Keratinocyte (primary cell): ENCODE results near the gene MICALL1. TPM values are rescaled to one million over a fixed set of nuclear protein-coding genes. Genes with fewer than 3 reads are reported as not detected.
A peak's percentile ranks its signal among the peaks of the same experiment; 100 is the strongest.

Experiments used
- DNase-seq: peaks from one replicate; pipeline ENCODE4 v3.0.0-alpha.2; 2011; ENCODE audit warnings: low read depth, missing footprints, low spot score
- FAIRE-seq: peaks from 2 replicates; lab custom pipeline; 2011; peaks lifted over from hg19 to GRCh38; lab: Jason Lieb, UNC
- H2AFZ ChIP-seq: 2 replicates; pipeline ENCODE4 v1.6.0; 2012; ENCODE audit warnings: low read length, control low read depth, inconsistent platforms; ENCODE audit not compliant: control insufficient read depth
- H3K27ac ChIP-seq: 2 replicates; pipeline ENCODE4 v1.5.1; 2011; ENCODE audit warnings: low read length; ENCODE audit not compliant: control insufficient read depth, insufficient read depth
- H3K27me3 ChIP-seq: 3 replicates; pipeline ENCODE4 v1.6.0; 2011; ENCODE audit warnings: low read length; ENCODE audit not compliant: control insufficient read depth, insufficient read depth; ENCODE audit errors: extremely low read depth
- H3K36me3 ChIP-seq, 2 experiments: 2 replicates in 1 of 2; 3 replicates in 1 of 2; pipeline ENCODE4 v1.5.1; 2011; ENCODE audit warnings: low read length in 2 of 2, mild to moderate bottlenecking in 1 of 2; ENCODE audit not compliant: control insufficient read depth in 2 of 2, insufficient read depth in 2 of 2; ENCODE audit errors: extremely low read depth in 1 of 2
- H3K4me1 ChIP-seq: 3 replicates; pipeline ENCODE4 v1.5.1; 2011; ENCODE audit warnings: low read length; ENCODE audit not compliant: control insufficient read depth, insufficient read depth; ENCODE audit errors: extremely low read depth
- H3K4me2 ChIP-seq: 3 replicates; pipeline ENCODE4 v1.6.0; 2011; ENCODE audit warnings: low read depth, low read length; ENCODE audit not compliant: control insufficient read depth, insufficient read depth; ENCODE audit errors: extremely low read depth
- H3K4me3 ChIP-seq, 3 experiments: fragments of 200-600 bp in 1 of 3; sonication (generic) in 1 of 3; 2 replicates in 2 of 3; 3 replicates in 1 of 3; pipeline ENCODE4 v1.5.1; 2011 to 2016; ENCODE audit warnings: low read length in 3 of 3, mild to moderate bottlenecking in 3 of 3, control low read depth in 2 of 3, inconsistent platforms in 1 of 3, low read depth in 1 of 3, mixed read lengths in 1 of 3, mixed run types in 1 of 3, moderate library complexity in 1 of 3; ENCODE audit not compliant: control insufficient read depth in 2 of 3, insufficient read depth in 2 of 3; ENCODE audit errors: extremely low read depth in 1 of 3
- H3K79me2 ChIP-seq: 2 replicates; pipeline ENCODE4 v1.6.0; 2012; ENCODE audit warnings: low read length; ENCODE audit not compliant: control insufficient read depth, insufficient read depth
- H3K9ac ChIP-seq: 3 replicates; pipeline ENCODE4 v1.6.0; 2011; ENCODE audit warnings: low read length; ENCODE audit not compliant: control insufficient read depth, insufficient read depth; ENCODE audit errors: extremely low read depth
- H3K9me1 ChIP-seq: 3 replicates; pipeline ENCODE4 v1.6.0; 2011; ENCODE audit warnings: low read length; ENCODE audit not compliant: control insufficient read depth, insufficient read depth; ENCODE audit errors: extremely low read depth
- H3K9me3 ChIP-seq: 2 replicates; pipeline ENCODE4 v1.5.1; 2012; ENCODE audit warnings: low read depth, low read length; ENCODE audit not compliant: control insufficient read depth
- H4K20me1 ChIP-seq: 3 replicates; pipeline ENCODE4 v1.6.0; 2011; ENCODE audit warnings: low read length; ENCODE audit not compliant: control insufficient read depth, insufficient read depth; ENCODE audit errors: extremely low read depth
- EZH2 ChIP-seq: IDR thresholded peaks from one replicate; pipeline ENCODE4 v1.6.1; 2012; ENCODE audit warnings: inconsistent platforms, mild to moderate bottlenecking, low read length, moderate library complexity
- dilution Hi-C: fragments of 300-500 bp; cut with MboI; formaldehyde crosslinking; loops from one replicate; pipeline ENCODE4 v1.7.0; 2020; ENCODE audit warnings: low sequenced_read_pairs; ENCODE audit not compliant: extremely low pct_ligation_motif_present
- polyA plus RNA-seq, 5 experiments: library from polyadenylated mRNA; depleted of rRNA in 3 of 5; stranded (reverse) in 3 of 5; stranded (forward) in 1 of 5; unstranded in 1 of 5; fragments of >200 nt; gene quantifications; 1 replicate in 1 of 5; 2 replicates in 3 of 5; 3 replicates in 1 of 5; pipeline versions ENCODE4 v1.2.1 to v1.2.3, GENCODE V29; 2011 to 2012; ENCODE audit warnings: missing spikeins in 2 of 5, low read depth in 1 of 5, low replicate concordance in 1 of 5
- TF ChIP-seq, protein P1 (sequence below), 3 experiments: IDR thresholded peaks in 1 of 3; conservative IDR thresholded peaks in 1 of 3; optimal IDR thresholded peaks in 1 of 3; 2 replicates in 2 of 3; 3 replicates in 1 of 3; pipeline versions ENCODE3 to v1.5.1; 2011; ENCODE audit warnings: low read length in 3 of 3, mild to moderate bottlenecking in 3 of 3, moderate library complexity in 2 of 3, control low read depth in 1 of 3, inconsistent platforms in 1 of 3; ENCODE audit not compliant: insufficient read depth in 2 of 3; ENCODE audit errors: extremely low read depth in 1 of 3

Gene MICALL1
- polyA plus RNA-seq, 1 donor (not counting 4 experiments of a cell fraction or from before 2014, with no cell fraction given) = 42.8 TPM

DNA sequence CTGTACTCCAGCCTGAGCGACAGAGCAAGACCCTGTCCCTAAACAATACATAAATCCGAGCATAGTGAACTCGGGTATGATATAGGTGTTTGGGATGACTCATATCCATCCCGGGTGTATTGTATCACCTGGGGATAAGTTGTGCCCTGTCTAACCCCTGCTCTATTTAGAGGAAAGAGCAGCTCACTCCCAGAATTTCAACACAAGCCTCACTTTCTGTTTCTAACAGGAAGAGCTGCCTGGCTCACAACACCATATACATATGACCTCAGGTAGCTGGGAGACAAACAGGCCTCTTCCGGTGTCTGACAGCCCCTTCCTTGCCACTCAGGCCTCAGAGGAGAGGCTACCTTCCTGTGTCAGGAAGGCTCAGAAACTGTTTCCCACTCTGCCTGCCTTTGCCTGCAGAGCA is 9.9 kb upstream of the MICALL1 start:
- DNase-seq (peak; percentile 92), FAIRE-seq (peak; percentile 91)
- TF ChIP-seq EZH2 = no peak
- TF ChIP-seq, protein P1, sequence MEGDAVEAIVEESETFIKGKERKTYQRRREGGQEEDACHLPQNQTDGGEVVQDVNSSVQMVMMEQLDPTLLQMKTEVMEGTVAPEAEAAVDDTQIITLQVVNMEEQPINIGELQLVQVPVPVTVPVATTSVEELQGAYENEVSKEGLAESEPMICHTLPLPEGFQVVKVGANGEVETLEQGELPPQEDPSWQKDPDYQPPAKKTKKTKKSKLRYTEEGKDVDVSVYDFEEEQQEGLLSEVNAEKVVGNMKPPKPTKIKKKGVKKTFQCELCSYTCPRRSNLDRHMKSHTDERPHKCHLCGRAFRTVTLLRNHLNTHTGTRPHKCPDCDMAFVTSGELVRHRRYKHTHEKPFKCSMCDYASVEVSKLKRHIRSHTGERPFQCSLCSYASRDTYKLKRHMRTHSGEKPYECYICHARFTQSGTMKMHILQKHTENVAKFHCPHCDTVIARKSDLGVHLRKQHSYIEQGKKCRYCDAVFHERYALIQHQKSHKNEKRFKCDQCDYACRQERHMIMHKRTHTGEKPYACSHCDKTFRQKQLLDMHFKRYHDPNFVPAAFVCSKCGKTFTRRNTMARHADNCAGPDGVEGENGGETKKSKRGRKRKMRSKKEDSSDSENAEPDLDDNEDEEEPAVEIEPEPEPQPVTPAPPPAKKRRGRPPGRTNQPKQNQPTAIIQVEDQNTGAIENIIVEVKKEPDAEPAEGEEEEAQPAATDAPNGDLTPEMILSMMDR (optimal IDR thresholded peaks at IDR 0.05 in 1 of 3, IDR thresholded peaks at IDR 0.05 in 1 of 3, conservative IDR thresholded peaks at IDR 0.05 in 1 of 3; ENCODE audit: extremely low read depth in 1 of 3, insufficient read depth in 2 of 3, low read length in 3 of 3) = no peak
- Histone ChIP-seq H3K4me2 (peak overlapping the region; percentile 75), H3K9me1 (no peaks in the 10 kb centered on the region), H3K36me3 (peaks cover 4 to 7% of the 10 kb centered on the region in 2 experiments), H3K27me3 (no peaks in the 10 kb centered on the region), H4K20me1 (no peaks in the 10 kb centered on the region), H3K4me3 (no peak overlapping the region), H3K27ac (peak overlapping the region; percentile 88), H3K79me2 (no peaks in the 10 kb centered on the region), H2AFZ (no peak overlapping the region), H3K4me1 (peaks cover 62% of the 10 kb centered on the region), H3K9ac (peak overlapping the region; percentile 73), H3K9me3 (no peaks in the 10 kb centered on the region)
- dilution Hi-C loops = no loop called here

- no peak for FAIRE-seq
- H3K4me2 ChIP-seq = peak overlapping the region; percentile 75
Measured at GRCh38 chr22:37896939-37897338, 9.2 kb upstream of the MICALL1 start.

More at GRCh38 chr22:37896939-37897338, 9.2 kb upstream of the MICALL1 start:
- TF ChIP-seq EZH2 = no peak
- TF ChIP-seq, protein P1 (optimal IDR thresholded peaks at IDR 0.05 in 1 of 3, IDR thresholded peaks at IDR 0.05 in 1 of 3, conservative IDR thresholded peaks at IDR 0.05 in 1 of 3; ENCODE audit: extremely low read depth in 1 of 3, insufficient read depth in 2 of 3, low read length in 3 of 3) = no peak
- no peaks in the 10 kb centered on the region for H4K20me1 ChIP-seq
- no peaks in the 10 kb centered on the region for H3K79me2 ChIP-seq
- H3K4me1 ChIP-seq = peaks cover 65% of the 10 kb centered on the region
- dilution Hi-C loops = no loop called here
- H3K9me3 ChIP-seq = no peaks in the 10 kb centered on the region
- peaks cover under 1 to 4% of the 10 kb centered on the region in 2 experiments for H3K36me3 ChIP-seq
- H3K9ac ChIP-seq = peak overlapping the region; percentile 73
- H3K9me1 ChIP-seq = no peaks in the 10 kb centered on the region
- DNase-seq = no peak
- no peaks in the 10 kb centered on the region for H3K27me3 ChIP-seq
- H3K4me3 ChIP-seq = no peak overlapping the region
- H3K27ac ChIP-seq = peak overlapping the region; percentile 88
- H2AFZ ChIP-seq = no peak overlapping the region
